LNCAP (cell line): ENCODE measurements around the gene ERCC8.

ENCODE experiments used
- CTCF ChIP-seq: fragments of 450-650 bp; IDR thresholded peaks from 2 replicates; pipeline ENCODE4 v1.5.1; 2017; ENCODE audit warnings: mild to moderate bottlenecking

ERCC8 gene

GRCh38 chr5:60830581-60831127 is 114.2 kb downstream of the ERCC8 start:
- no peak for TF ChIP-seq CTCF

- TF ChIP-seq CTCF, result no peak
These were observed 115.2 kb downstream of the ERCC8 start for GRCh38 chr5:60829490-60830266.

GRCh38 chr5:60827201-60827600 is 117.7 kb downstream of the ERCC8 start:
- TF ChIP-seq CTCF, result no peak

- TF ChIP-seq CTCF, result no peak
These were observed 118.2 kb downstream of the ERCC8 start for GRCh38 chr5:60826653-60827052.
